NCI-H1436 treated with DMSO at 0.1 percent for 48 hours (cell line): Measurements from ENCODE around the gene MMP24.

Source experiments
- DNase-seq: peaks from one replicate; lab custom pipeline; 2025; lab: John Stamatoyannopoulos, UW

MMP24 gene

DNA sequence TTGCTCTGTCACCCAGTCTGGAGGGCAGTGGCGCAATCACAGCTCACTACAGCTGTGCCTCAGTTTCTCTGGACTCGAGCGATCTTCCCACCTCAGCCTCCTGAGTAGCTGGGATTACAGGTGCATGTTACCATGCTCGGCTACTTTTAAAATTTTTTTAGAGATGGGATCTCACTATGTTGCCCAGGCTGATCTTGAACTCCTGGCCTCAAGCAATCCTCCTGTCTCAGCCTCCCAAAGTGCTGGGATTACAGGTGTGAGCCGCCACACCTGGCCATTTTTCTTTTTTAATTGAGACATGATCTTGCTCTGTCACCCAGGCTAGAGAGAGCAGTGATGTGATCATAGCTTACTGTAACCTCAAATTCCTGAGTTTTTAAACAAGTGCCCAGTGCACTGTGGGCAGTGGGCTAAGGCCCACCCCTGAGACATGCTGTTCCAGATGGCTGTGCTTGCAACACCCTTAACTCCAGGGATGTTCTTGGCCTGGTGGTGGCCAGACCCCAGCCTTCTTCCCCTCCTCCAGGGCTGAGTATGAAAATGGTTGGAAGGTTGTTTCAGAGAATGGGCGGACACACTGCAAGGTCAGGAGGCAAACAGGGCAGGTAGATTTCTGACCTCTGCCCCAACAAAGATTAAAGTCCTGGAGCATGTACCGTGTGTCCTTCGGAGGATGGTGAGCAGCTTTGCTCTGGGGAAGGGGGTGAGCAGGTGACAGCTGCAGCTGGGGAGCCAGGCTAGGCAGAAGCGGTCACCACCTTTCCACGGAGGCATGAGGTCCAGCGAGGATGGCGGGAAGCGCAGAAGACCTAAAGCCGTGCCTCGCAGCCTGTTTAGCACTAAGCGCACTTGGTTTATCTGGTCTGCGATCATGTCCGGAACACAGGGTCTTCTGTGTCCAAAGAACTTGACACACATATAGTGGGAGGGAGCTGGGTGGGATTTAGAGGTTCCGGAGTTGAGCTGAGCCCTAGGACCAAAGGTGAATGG lies 67.1 kb downstream of the MMP24 start:
- DNase-seq = no peak

DNA sequence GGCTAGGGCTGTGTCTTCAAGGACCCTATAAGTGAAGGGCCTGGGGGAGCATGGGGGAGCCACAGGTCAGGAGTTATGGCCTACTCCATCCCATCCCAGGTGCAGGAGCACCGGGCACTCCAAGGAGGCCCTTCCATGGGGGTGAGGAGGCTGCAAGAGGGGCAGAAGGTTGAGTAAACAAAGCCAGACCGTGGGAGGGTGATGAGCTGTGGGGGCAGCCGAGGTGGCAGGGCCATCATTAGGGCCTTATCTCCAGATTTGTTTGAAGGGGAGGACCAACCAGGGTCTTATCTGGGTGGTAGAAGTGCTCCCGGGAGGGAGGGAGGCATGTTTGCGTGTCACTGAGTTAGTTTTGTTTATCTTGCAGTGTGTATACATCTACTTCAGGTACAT lies 67.8 kb downstream of the MMP24 start:
- no peak for DNase-seq

DNA sequence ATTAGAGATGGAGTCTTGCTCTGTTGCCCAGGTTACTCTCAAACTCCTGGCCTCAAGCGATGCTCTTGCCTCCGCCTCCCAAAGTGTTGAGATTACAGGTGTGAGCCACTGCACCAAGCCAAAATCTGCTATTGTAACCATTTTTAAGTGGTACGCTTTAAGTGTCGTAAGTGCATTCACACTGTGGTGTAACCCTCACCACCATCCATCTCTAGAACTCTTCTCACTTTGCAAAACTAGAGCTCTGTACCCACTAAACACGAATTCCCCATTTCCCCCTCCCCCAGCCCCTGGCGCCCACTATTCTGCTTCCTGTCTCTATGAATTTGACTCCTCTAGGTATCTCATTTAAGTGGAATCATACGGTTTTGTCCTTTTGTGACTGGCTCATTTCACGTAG lies 68.6 kb downstream of the MMP24 start:
- DNase-seq = no peak

DNA sequence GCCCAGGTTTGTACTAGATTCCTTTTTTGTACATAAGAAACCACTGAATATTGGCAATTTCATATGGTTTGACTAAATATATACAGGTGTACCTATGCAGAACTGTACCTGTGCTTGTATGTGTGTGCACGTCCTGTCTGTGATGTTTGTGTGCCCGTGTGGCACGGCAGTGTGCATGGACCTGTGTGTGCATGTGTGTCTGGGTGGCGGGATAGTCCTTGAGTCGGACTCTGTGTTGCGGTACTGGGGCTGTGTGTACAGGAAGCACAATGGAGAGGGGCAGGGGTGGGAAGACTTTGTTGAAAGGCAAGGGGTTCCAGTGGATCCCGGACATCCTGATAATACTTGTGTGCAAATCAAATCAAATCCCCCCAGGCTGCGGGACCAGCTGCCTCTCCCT lies 69.2 kb downstream of the MMP24 start:
- DNase-seq = no peak

DNA sequence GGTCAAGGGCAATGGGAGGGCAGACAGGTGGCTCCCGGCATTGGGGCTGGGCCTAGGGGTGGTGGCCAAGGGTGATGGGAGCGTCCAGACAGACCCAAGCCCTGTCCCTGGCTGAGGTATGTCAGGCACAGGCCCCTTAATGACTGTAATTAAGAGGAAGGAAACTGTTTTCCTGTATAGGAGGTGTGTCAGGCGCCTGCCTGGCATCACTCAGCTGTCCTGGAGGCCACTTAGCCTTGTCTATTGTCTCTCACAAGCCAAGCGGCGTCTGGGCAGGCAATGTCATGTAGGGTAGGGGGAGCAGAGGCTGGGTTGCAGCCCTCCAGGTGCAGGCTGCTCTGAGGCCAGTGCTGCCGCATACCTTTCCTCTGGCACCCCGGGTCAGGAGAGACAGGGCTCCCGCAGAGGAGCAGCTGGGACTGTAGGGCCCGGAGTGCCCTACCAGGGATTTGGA lies 69.6 kb downstream of the MMP24 start:
- no peak for DNase-seq

DNA sequence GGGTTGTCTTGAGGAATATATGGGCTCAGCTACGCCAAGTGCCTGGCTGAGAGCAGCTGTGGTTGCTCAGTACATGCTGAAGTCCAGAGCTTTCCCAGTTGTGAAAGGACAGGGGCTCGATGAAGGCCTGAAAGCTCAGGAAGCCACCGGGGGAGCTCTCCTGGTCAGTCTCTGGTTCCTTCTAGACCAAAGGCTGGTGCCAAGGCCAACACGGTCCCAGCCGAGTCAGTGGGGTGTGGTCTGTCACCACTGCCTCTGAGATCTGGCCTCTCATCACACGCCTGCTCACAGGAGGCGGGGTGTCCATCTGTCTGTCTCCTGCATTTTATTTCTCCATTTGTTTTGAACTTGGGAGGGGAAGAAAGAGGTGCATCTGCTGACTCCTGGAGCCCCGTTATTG lies 70.7 kb downstream of the MMP24 start:
- DNase-seq = no peak

DNA sequence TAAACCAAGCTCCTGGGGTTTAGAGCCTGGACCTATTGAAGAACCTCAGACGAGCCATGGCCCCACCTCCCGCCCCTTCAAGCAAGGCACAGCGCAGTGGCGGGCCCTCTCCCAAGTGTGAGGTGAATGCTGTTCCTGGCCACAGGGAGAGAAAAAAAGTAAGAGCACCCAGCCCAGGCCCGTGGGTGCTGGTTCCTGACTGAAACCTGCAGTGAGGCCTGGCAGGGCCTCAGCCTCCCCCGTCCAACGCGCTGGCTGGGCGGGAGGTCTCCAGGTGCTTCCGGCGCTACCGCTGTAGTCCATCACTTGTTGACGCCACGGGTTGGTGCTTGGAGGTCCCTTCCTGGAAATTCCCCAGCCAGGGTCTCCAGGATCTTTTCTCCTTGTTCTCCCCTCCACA lies 71.2 kb downstream of the MMP24 start:
- DNase-seq = no peak

DNA sequence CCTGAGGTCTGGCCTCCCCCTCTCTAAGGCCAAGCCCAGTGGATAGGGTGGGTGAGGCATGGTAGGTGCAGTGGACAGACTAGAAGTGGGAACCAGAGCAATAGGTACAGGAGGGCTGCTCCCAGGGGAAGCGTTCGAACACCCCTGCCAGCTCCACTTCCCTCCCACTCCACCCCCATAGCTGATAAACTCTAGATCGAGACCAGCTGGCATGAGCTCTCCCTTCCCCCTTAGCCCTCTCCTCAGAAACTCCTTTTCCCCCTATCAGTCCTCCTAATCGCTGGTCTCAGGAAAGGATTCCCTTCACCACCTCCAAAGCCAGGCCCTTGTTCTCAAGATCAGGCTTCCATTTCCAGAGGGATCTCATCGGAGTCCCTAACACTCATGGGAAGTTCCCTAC lies 71.8 kb downstream of the MMP24 start:
- no peak for DNase-seq

DNA sequence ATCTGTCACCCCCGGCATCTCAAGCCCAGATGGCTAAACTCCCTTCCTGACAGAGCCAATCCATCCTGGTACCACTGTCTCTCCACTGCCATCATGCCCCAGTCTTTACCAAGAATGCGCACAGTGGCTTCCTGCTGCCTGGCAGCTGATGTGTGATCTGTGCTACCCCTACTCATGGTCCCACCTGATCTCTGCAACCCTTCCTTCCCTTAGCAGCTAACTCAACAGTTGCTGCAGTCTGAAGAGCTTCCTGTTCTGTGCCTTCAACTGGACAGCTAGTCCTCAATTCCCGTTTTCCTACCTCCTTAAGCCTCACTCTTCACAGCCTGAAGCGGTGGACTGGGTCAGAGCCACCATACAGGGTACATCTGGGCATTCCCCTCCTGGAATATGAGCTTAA lies 73.3 kb downstream of the MMP24 start:
- DNase-seq = no peak

DNA sequence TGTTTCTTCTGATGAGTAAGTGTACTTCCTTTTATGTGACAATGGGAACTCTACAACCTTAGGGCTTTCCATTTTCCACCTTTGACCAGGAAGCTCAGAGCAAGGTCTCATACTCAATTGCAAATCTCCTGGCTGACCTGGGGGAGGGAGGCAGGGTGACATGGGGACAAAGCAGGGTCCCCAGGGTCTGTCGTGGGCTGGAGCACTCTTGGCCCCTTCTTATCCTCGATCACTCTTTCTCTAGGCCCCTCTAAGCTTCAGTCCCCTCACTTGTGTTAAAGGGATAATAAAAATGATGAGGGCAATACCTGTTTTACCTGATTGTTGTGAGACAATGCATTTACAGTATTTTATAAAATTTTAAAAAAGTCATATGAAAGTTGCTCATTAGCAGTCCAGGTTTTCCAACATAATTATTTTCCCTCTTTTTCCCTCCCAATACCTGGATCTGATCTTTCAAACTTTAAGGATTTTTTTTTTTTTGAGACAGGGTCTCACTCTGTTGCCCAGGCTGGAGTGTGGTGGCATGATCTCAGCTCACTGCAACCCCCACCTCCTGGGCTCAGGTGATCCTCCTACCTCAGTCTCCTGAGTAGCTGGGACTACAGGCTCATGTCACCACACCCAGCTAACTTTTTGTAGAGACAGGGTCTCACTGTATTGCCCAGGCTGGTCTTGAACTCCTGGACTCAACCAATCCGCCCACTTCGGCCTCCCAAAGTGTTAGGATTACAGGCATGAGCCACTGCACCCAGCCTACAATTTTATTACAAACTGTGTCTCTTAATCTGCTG lies 74.2 kb downstream of the MMP24 start:
- no peak for DNase-seq

DNA sequence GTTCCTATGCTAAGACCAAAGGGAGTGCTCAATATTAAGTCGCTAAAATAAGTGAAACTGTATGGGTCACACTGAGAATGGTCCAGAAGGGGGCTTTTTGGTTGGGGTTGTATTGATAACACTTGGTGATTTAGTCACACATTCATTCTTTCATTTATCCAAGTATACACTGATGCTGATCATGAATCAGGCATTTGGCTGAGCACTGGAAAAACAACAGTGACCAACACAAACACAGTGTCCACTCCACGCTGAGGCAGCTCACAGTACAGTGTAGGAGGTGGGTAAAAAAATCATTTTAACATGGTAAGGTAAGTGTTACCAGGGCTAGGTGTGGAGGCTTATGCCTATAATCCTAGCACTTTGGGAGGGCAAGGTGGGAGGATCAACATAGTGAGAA lies 74.9 kb downstream of the MMP24 start:
- DNase-seq = no peak

DNA sequence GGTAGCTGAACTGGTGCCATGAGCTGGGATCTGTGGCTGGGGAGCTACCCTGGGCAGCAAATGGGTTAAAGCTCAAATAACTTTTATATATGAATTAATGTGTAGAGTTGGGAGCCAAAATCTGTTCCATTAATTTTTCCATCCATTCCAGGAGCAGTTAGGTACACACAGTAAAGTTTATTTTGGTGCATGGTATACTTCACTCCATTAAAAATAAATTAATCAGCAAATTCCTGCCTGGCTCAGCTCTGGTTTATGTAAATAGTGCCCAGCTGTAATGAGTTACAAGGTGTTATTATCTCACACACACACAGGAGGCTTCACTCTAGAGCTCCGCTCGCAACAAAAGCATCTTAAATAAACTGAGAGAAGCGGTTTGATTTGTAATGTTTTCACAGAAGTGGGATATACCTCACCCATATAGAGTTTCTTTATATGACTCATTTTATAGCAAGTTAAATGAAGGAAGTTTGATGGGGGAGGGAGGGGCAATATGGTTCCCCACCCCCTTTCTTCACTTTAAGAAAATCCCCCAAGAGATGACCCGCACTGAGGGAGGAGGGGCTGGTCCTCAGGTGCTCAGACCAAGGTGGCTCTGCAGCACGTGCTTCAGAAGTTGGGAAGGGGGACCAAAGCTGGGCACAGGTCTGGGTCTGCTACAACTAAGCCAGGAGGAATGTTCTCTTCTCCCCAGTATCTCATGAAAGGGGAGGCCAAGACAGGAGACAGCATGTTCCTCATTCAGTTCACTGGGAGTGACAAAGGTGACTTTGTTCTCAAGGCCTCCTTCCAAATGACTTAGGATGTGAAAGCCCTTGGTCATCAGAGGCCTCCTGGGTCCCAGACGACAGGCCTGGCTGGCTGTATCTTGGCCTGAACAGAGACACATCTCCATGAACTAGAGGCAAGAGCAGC lies 76.2 kb downstream of the MMP24 start:
- no peak for DNase-seq

DNA sequence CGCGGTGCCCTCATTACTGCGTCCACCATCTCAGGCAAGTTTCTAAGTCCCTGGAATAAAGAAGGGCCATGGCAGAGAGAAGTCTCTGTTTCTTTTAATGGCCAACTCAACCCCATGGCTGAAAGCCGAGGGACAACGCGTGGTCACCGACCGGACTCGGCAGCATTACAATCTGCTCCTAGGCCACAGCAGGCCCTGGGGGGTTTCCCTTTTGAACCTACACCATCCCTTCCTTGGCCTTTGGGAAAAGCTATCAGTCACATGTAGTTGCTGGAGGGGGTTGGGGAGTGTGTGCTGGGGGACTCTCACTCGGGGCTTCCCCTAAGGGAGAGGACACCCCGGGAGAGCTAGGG lies 76.9 kb downstream of the MMP24 start:
- DNase-seq = no peak

DNA sequence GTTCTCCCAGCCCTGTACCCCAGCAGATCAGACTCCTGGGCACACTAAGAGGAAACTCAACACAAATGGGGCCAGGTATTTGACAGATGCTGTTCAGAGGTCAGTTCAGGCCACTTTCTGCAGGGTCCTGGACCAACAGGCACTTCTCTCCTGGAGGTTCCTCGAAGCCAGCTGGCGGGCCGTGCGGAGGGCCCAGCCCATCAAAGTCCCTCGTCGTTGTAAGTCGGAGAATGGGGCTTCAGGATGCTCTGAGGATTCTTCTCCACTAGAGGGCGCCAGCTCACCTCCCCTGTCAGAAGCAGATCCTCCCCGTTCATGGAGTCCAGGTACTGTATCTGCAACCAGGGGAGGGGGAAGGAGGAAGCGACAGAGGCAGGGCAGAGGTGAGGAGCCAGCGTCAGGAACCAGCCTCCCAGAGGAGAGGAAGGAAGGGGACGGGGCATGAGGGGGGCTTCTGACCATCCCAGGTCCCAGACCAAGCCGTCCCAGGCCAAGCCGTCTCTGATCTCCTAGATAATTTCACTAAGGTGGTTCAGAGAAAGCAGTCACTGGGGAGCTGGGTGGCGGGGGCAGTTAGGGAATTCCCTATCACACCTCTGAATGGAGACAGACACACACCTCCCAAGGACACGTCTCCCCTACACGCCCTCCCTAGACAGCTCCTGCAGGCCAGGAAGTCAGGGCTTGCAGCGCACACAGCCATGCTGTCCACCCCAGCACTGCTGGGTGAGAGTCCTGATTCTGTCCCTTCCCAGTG lies 77.4 kb downstream of the MMP24 start:
- peak; percentile 30 for DNase-seq

DNA sequence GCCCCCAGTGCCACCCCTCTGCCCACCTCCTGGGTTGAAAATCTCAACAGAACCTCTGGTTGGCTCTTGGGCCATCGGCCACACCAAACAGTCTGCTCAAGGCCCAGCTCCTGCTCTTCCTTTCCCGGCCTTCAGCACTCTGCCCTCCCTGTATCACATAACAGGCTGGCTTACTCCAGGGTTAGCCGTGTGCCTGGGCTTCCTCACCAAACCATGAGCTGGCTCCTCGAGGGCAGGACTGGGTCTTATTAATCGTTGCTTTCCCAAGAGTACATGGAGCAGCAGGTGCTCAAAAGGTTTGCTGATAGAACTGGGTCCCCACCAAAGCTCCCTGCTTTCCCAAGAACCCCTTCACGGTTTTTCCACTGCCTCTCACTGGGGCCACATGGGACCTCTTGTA lies 78.5 kb downstream of the MMP24 start:
- DNase-seq = no peak

DNA sequence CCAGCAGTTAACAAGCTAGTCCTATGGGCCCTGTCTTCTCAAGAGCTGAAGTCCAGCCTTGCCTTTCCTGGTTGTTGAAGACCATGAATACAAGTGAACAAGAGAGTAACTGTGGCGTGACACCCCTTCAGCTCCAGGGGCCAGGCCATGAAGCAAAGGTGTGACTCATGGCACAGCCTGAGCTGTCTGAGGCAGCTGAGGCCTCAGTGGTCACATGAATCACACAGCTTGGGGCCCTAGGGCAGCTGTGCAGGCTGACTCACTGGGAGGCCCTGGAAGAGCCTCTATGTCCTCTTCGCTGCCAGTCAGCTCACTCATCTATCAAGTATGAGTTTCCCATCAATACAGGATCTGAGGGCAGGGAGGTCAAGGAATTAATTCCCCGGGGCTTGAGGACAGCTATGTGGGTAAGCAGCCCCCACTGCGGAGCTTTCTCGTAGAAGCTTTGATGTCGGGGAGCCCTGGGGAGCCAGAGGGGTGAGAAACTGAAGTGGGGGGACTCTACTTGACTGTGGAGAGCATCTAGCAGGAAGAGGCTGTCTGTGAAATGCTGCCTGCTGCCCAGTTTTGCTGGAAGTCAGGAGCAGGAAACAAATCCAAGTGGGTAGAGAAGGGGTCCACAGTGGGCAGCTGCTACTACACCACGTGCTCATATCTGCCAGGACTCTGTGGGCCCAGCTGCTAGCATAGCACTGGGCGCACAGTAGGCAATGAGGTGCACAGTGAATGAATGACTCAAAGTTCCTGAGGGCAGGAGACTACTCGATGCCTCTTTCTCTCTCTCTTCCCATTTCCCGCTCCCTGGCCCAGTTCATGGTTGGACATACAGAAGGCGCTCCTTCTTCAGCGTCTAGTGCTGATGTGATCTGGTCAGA lies 79.4 kb downstream of the MMP24 start:
- no peak for DNase-seq

DNA sequence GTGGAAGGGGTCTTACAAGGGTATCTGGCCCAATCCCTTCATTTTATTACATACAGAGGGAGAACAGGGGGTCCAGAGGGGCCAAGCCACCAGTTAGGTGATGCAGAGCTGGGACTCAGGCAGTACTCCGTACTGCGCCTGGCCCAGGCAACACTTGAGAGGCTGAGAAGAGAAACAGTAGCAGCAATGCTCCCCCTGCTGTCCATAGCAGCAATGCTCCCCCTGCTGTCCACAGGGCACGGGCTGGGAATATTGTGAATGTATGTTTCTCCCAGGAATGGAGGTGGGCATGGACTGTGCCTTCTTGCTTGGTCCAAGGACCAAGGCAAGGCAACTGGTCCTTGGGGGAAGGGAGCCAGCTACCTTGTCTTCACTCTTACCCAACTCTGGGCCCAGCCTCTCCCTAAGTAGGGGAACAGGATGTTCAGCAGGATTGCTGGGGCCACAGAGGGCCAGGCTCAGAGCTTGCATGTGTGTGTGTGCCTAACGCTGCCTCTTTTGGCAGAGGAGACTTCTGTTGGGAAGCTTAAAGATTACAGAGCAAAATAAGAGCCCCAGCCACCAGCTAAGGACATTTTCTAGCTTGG lies 80.5 kb downstream of the MMP24 start:
- no peak for DNase-seq

DNA sequence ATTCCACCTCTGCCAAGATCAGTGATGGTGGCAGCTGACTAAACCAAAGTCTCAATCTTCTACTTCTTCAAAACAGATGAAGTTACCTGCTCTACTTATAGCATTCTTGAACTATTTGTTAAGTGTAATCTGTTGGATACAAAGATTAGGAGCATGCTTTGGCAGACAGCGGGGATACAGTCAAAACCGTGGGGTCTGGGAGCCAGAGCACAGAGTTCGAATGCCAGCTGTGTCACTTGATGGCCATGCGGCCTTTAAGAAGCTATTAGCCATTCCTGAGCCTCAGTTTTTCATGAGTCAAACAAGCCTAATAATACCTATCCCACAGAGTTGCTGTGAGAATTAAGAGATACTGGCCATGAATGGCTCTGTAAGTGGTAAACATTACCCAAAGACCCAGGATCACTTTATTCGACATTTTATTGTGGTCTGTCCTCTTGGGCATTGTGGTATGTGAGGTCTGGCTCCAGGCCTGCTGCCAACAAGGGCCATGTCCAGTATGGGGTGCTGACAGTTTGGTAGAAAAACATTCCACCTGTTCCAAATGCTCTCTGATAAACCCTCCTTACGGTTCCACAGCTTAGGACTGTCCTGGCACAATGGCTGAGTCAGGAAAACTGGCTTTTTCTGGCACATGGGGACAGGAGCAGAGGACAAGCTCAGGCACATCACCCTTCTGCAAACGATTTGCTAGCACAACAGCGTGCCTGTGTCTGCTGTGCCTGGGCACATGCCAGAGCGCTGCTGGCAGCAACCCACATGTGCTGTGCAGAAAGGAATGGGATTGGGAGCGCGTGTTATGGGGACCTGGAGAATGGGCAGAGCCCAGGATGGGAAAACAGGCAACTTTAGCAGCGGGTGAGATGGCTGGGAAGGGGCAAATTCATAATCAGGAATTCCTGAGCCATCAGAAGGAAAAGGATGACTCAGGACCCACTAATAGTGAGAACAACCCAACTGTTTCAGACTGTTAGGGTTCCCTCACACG lies 81.5 kb downstream of the MMP24 start:
- DNase-seq = no peak

DNA sequence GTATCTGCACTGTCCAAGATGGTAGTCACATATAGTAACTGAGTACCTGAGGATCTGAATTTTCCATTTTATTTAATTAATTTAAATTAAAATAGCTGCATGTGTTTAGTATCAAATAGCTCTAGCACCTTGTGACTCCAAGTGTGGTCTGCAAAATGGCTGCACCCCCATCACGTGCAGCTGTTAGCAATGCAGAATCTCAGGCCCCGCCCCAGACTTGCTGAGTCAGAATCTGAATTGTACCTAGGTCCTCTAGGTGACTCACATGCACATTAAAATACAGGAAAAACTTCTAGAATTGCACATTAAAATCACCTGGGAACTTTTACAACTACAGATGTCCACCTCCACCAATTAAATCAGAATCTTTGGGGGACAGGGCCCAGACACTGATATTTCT lies 84.9 kb downstream of the MMP24 start:
- no peak for DNase-seq
